ENCODE data around the gene TMOD4. TPM values are rescaled to one million over a fixed set of nuclear protein-coding genes. Genes with fewer than 3 reads are reported as not detected.

Gene TMOD4
- total RNA-seq, 1 donor from 2014 or later: 1.5 TPM

DNA sequence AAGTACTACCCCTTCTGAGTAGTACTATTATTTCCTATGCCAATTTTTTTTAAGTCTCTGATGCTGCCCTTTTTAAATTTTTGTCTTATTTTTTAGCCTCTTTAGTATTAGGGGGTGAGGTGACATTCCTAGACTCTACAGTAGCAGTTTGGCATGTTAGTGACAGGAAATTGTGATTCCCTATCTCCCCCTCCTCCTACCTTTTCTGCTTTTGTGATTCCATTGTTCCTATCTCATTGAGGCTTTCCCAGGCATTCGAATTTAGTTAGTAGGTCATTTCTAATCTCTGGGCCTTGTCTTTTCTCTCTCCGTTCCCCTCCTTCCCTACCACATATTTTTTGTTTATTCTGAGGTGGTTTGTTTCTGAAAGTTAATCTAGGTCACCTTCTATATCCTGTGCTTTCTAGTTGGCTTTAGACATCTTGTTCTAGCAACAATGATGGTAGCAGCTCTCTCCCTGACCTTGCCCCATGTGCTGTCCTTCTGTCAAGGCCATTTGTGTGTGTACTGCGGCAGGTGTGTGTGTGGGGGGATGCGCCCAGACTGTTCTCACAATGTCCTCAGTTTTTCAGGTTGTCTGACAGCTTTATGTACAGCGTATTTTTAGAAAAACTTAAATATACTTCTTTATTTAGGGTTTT, 50.9 kb downstream of the TMOD4 start:
- Mint-ChIP-seq H3K4me3 (ENCODE audit: low read depth) (no peak overlapping the region), H3K27ac (no peak overlapping the region), H3K9me3 (ENCODE audit: low read depth) (no peaks in the 10 kb centered on the region), H3K27me3 (no peaks in the 10 kb centered on the region), H3K4me1 (ENCODE audit: low read depth) (peaks cover 5% of the 10 kb centered on the region), H3K36me3 (ENCODE audit: insufficient read depth) (peaks cover 2% of the 10 kb centered on the region)
- no peak for DNase-seq (ENCODE audit: low spot score, unreplicated experiment)
- TF ChIP-seq, protein P1, sequence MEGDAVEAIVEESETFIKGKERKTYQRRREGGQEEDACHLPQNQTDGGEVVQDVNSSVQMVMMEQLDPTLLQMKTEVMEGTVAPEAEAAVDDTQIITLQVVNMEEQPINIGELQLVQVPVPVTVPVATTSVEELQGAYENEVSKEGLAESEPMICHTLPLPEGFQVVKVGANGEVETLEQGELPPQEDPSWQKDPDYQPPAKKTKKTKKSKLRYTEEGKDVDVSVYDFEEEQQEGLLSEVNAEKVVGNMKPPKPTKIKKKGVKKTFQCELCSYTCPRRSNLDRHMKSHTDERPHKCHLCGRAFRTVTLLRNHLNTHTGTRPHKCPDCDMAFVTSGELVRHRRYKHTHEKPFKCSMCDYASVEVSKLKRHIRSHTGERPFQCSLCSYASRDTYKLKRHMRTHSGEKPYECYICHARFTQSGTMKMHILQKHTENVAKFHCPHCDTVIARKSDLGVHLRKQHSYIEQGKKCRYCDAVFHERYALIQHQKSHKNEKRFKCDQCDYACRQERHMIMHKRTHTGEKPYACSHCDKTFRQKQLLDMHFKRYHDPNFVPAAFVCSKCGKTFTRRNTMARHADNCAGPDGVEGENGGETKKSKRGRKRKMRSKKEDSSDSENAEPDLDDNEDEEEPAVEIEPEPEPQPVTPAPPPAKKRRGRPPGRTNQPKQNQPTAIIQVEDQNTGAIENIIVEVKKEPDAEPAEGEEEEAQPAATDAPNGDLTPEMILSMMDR (IDR thresholded peaks at IDR 0.05; ENCODE audit: unreplicated experiment): no peak

Other genes with a start within 250 kb of the TMOD4 start
- gene SETDB1, start 249.6 kb downstream of the TMOD4 start, total RNA-seq: 110 TPM in 2 replicates
- gene CERS2, start 201.1 kb downstream of the TMOD4 start, total RNA-seq: 187 and 203 TPM in 2 replicates
- gene ANXA9, start 193.7 kb downstream of the TMOD4 start, total RNA-seq: 3.5 TPM in 2 replicates
- 28.3 and 32.5 TPM in 2 replicates for gene MINDY1, start 169.1 kb downstream of the TMOD4 start, total RNA-seq
- gene PRUNE1, start 167.5 kb downstream of the TMOD4 start, total RNA-seq: 23.8 and 24.4 TPM in 2 replicates
- gene BNIPL, start 139.4 kb downstream of the TMOD4 start, total RNA-seq: 0.91 and 0.93 TPM in 2 replicates
- 4.5 and 7.0 TPM in 2 replicates for gene C1orf56, start 128.2 kb downstream of the TMOD4 start, total RNA-seq
- gene CDC42SE1, start 116.4 kb downstream of the TMOD4 start, total RNA-seq: 101 and 105 TPM in 2 replicates
- gene MLLT11, start 115.6 kb downstream of the TMOD4 start, total RNA-seq: 29.5 and 30.0 TPM in 2 replicates
- gene GABPB2, start 105.2 kb downstream of the TMOD4 start, total RNA-seq: 12.4 and 12.7 TPM in 2 replicates
- 31.5 and 34.0 TPM in 2 replicates for gene SEMA6C, start 29.4 kb downstream of the TMOD4 start, total RNA-seq
- gene TNFAIP8L2, start 19.3 kb downstream of the TMOD4 start, total RNA-seq: not detected in 2 replicates
- 12.8 and 14.0 TPM in 2 replicates for gene LYSMD1, start 10.1 kb downstream of the TMOD4 start, total RNA-seq
- gene SCNM1, start 9.8 kb downstream of the TMOD4 start, total RNA-seq: 47.1 and 52.0 TPM in 2 replicates
- 110 and 119 TPM in 2 replicates for gene VPS72, start 14.2 kb upstream of the TMOD4 start, total RNA-seq
- gene PIP5K1A, start 22.6 kb upstream of the TMOD4 start, total RNA-seq: 84.0 and 95.5 TPM in 2 replicates
- 163 and 177 TPM in 2 replicates for gene PSMD4, start 78.8 kb upstream of the TMOD4 start, total RNA-seq
- 43.0 and 45.0 TPM in 2 replicates for gene ZNF687, start 106.3 kb upstream of the TMOD4 start, total RNA-seq
- gene PI4KB, start 151.4 kb upstream of the TMOD4 start, total RNA-seq: 52.1 and 55.1 TPM in 2 replicates
- gene RFX5, start 171.3 kb upstream of the TMOD4 start, total RNA-seq: 96.0 and 97.5 TPM in 2 replicates
- 56.2 and 57.0 TPM in 2 replicates for gene SELENBP1, start 196.7 kb upstream of the TMOD4 start, total RNA-seq
- gene PSMB4, start 223.6 kb upstream of the TMOD4 start, total RNA-seq: 227 and 235 TPM in 2 replicates

Measured in progenitor cell of endocrine pancreas (in vitro differentiated cells).